Embryonic facial prominence (tissue), 1 donor: Measurements from ENCODE around the gene SAMD4A.
A peak's percentile ranks its signal among the peaks of the same experiment; 100 is the strongest.

Experiments used
- DNase-seq: peaks from one replicate; pipeline ENCODE4 v3.0.0-alpha.2; 2016; ENCODE audit errors: extremely low spot score

Gene SAMD4A

GRCh38 chr14:54660604-54661111 is 93.7 kb downstream of the SAMD4A start:
- no peak for DNase-seq

- DNase-seq: no peak
Observed at GRCh38 chr14:54662491-54663133, 95.7 kb downstream of the SAMD4A start.

- no peak for DNase-seq
Observed at GRCh38 chr14:54664961-54665360, 98.0 kb downstream of the SAMD4A start.

GRCh38 chr14:54665946-54666345 is 99.0 kb downstream of the SAMD4A start:
- DNase-seq: no peak

- DNase-seq: no peak
Observed at GRCh38 chr14:54667026-54667744, 100.3 kb downstream of the SAMD4A start.

GRCh38 chr14:54667764-54668163 is 100.8 kb downstream of the SAMD4A start:
- DNase-seq: no peak

GRCh38 chr14:54669721-54670561 is 103.0 kb downstream of the SAMD4A start:
- DNase-seq: no peak

GRCh38 chr14:54671537-54671936 is 104.6 kb downstream of the SAMD4A start:
- DNase-seq: no peak

GRCh38 chr14:54672181-54672580 is 105.3 kb downstream of the SAMD4A start:
- DNase-seq: no peak

GRCh38 chr14:54672688-54673087 is 105.8 kb downstream of the SAMD4A start:
- DNase-seq: no peak

GRCh38 chr14:54673193-54674045 is 106.5 kb downstream of the SAMD4A start:
- DNase-seq: no peak

GRCh38 chr14:54674046-54674741 is 107.3 kb downstream of the SAMD4A start:
- DNase-seq: no peak

GRCh38 chr14:54675236-54676128 is 108.6 kb downstream of the SAMD4A start:
- DNase-seq: no peak

GRCh38 chr14:54676812-54677708 is 110.1 kb downstream of the SAMD4A start:
- no peak for DNase-seq

GRCh38 chr14:54680651-54681050 is 113.7 kb downstream of the SAMD4A start:
- peak; percentile 50 for DNase-seq

GRCh38 chr14:54681811-54682261 is 114.9 kb downstream of the SAMD4A start:
- DNase-seq: no peak

GRCh38 chr14:54682578-54682977 is 115.7 kb downstream of the SAMD4A start:
- no peak for DNase-seq
